Hepatocyte (in vitro differentiated cells): ENCODE data around the gene TANC1.

Source experiments
- CTCF ChIP-seq: fragments of 200-600 bp; sonication (generic); IDR thresholded peaks from 2 replicates; pipeline ENCODE4 v1.5.1; 2016; ENCODE audit warnings: antibody characterized with exemption, mild to moderate bottlenecking; ENCODE audit not compliant: poor library complexity
- EZH2phosphoT487 ChIP-seq: fragments of 200-600 bp; sonication (generic); IDR thresholded peaks from one replicate; pipeline ENCODE4 v1.6.1; 2018; ENCODE audit warnings: antibody characterized with exemption, mild to moderate bottlenecking, low read depth, moderate library complexity; ENCODE audit not compliant: unreplicated experiment, severe bottlenecking

- TF ChIP-seq CTCF (no peak), EZH2phosphoT487 (no peak)
Observed at GRCh38 chr2:159147690-159148089, 179.2 kb downstream of the TANC1 start.
